GM12865 (cell line): ENCODE results near the gene UNC79.
A peak's percentile ranks its signal among the peaks of the same experiment; 100 is the strongest.
"Not testable (repeated sequence)": the region's sequence is repeated elsewhere in the genome, so short reads cannot be mapped to it uniquely, and the experiment has no call there.

Experiments
- DNase-seq: peaks from one replicate; pipeline ENCODE4 v3.0.0; 2010; ENCODE audit warnings: low read depth
- H3K4me3 ChIP-seq: 2 replicates; pipeline ENCODE4 v1.5.1; 2011; ENCODE audit warnings: mild to moderate bottlenecking, low read depth, low read length, control low read depth
- CTCF ChIP-seq: IDR thresholded peaks from 2 replicates; pipeline ENCODE4 v1.5.1; 2011; ENCODE audit warnings: low read length, control low read depth, low read depth, inconsistent platforms; ENCODE audit not compliant: insufficient read depth; ENCODE audit errors: missing control alignments

UNC79 gene

DNA sequence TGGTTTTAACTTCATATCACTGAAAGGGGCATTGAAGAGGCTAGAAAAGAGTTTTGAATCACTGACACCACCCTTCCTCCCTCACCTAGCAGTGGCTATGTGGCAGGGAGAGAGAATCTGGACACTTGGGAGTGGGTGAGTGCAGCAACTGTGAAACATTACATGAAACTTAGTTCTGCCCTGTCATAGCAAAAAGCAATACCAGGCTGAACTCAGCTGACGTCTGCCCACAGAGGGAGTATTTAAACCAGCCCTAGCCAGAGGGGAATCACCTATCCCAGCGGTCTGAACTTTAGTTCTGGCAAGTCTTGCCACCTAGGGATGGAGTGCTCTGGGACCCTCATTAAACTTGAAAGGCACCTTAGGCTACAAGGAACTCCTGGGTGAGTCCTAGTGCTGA lies 20.7 kb upstream of the UNC79 start:
- no peak overlapping the region for H3K4me3 ChIP-seq
- DNase-seq, result peak; percentile 9
- no peak for TF ChIP-seq CTCF

- DNase-seq, result no peak
- H3K4me3 ChIP-seq, result no peak overlapping the region
- TF ChIP-seq CTCF, result no peak
These were observed 19.8 kb upstream of the UNC79 start for GRCh38 chr14:93410893-93411292.

DNA sequence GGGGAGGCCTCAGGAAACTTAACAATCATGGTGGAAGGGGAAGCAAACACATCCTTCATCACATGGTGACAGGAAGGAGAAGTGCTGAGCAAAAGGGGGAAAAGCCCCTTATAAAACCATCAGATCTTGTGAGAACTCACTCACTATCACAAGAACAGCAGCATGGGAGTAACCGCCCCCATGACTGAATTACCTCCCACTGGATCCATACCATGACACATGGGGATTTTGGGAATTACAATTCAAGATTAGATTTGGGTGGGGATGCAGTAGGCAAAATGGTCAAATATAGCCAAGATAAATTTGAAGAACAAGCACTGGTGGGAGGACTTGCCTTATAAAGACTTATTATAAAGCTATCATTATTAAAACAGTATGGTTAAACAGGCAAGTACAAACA lies 5.6 kb upstream of the UNC79 start:
- H3K4me3 ChIP-seq, DNase-seq: not testable (repeated sequence)

- TF ChIP-seq CTCF, result no peak
- DNase-seq, result no peak
These were observed 4.0 kb upstream of the UNC79 start for GRCh38 chr14:93426750-93427149.

DNA sequence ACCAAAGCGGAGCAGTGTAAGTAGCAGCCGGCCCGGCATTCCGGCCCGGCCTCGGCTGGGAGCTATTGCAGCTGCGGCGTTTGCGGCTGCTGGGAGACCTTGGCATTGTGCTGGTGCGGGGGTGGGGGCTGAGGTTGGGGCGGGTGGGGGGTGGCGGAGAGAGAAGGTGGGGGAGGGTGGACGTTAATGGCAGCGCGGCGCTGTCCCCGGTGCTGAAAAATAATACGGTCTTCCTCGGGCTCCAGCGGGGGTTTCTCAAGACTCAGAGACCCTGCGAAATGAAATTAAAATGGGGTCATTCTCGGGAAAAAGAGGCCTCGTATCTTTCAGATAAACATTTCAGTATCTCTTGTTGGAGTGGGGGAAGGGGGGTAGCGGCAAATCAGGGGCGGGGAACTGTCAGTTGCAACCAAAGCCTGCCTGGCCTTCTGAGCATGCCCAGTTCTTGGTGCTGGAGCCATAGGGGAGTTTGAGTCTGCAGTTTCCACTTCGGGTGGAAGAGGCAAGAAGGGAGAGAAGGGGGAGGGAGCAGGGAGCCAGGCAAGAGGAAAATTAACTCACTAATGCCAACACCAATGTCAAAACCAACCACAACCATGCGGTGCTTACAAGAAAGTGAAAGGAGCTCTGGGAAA lies 414 bp downstream of the UNC79 start:
- no peak for DNase-seq
- no peak for TF ChIP-seq CTCF
- no peak overlapping the region for H3K4me3 ChIP-seq

More at GRCh38 chr14:93426750-93427149, 4.0 kb upstream of the UNC79 start:
- no peak overlapping the region for H3K4me3 ChIP-seq

GRCh38 chr14:93454224-93454623 lies 23.5 kb downstream of the UNC79 start:
- no peak for TF ChIP-seq CTCF
- H3K4me3 ChIP-seq, result no peak overlapping the region
- DNase-seq, result no peak

- no peak for DNase-seq
- TF ChIP-seq CTCF, result no peak
- no peak overlapping the region for H3K4me3 ChIP-seq
These were observed 25.6 kb downstream of the UNC79 start for GRCh38 chr14:93456356-93456755.

GRCh38 chr14:93458234-93458633 lies 27.5 kb downstream of the UNC79 start:
- no peak for TF ChIP-seq CTCF
- H3K4me3 ChIP-seq, result no peak overlapping the region
- DNase-seq, result no peak
